Mesodermal cell (in vitro differentiated cells): ENCODE measurements around the gene PYM1.
A peak's percentile ranks its signal among the peaks of the same experiment; 100 is the strongest.

ENCODE experiments used
- H3K27ac ChIP-seq: 2 replicates; pipeline ENCODE4 v1.7.0; 2013; ENCODE audit warnings: mild to moderate bottlenecking, low read depth, low read length, moderate library complexity; ENCODE audit not compliant: severe bottlenecking
- H3K36me3 ChIP-seq: 2 replicates; pipeline ENCODE4 v1.7.1; 2013; ENCODE audit warnings: mild to moderate bottlenecking, low read length, moderate library complexity; ENCODE audit not compliant: control insufficient read depth, insufficient read depth
- H3K4me1 ChIP-seq: one replicate; pipeline ENCODE4 v1.7.1; 2013; ENCODE audit warnings: mild to moderate bottlenecking, low read length; ENCODE audit not compliant: insufficient read depth, control insufficient read depth, poor library complexity, severe bottlenecking
- H3K4me3 ChIP-seq: 2 replicates; pipeline ENCODE4 v1.7.0; 2013; ENCODE audit warnings: low read length, control low read depth, mild to moderate bottlenecking; ENCODE audit not compliant: insufficient read depth, poor library complexity, severe bottlenecking; ENCODE audit errors: extremely low read depth
- H3K9me3 ChIP-seq: 2 replicates; pipeline ENCODE4 v1.7.1; 2013; ENCODE audit warnings: mild to moderate bottlenecking, low read length, moderate library complexity; ENCODE audit not compliant: control insufficient read depth
- WGBS, 2 experiments: methylation state at CpG; one replicate each; pipeline ENCODE4 v1.1.5; 2013; ENCODE audit warnings: missing lambda C conversion rate in 2 of 2; ENCODE audit not compliant: insufficient coverage in 2 of 2; 5-methylcytosine and 5-hydroxymethylcytosine counted together

PYM1 gene

DNA sequence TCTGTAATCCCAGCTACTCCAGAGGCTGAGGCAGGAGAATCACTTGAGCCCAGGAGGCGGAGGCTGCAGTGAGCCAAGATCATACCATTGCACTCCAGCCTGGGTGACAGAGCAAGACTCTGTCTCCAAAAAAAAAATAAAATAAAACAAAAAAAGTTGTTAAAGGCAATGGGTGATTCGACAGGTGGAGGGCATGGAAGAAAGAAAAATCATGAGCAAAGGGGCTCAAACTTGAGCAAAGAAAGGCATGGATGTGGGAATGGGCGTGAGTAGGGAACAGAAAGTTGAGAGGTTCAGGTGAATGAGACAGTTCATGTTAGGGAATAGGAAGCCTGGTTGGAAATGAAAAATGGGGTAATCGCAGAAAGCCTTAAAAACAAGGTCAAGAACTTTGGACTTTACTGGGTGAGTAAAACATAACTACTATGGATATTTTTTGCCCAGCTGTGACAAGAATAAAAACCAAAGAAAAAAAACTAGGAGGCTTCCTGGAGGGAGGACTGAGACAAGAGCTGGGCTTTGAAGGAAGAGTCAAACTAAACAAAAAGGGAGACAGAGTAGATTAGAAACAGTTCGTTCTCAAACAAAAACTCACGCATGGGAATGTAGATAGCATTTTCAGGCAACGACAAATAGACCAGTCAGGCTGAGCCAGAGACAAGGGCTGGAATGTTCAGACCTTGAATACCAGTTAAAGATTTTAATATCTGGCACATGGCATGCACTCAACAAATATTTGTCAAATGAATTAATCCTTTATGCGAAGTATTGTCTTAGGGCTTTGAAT, 18.8 kb downstream of the PYM1 start:
- Histone ChIP-seq H3K36me3 (peaks cover 39% of the 10 kb centered on the region), H3K4me1 (peaks cover 12% of the 10 kb centered on the region), H3K27ac (peak overlapping the region; percentile 76), H3K4me3 (no peak overlapping the region), H3K9me3 (no peaks in the 10 kb centered on the region)
- 85 to 89% methylated on average over 6 of the region's 8 CpGs for WGBS, 2 experiments

DNA sequence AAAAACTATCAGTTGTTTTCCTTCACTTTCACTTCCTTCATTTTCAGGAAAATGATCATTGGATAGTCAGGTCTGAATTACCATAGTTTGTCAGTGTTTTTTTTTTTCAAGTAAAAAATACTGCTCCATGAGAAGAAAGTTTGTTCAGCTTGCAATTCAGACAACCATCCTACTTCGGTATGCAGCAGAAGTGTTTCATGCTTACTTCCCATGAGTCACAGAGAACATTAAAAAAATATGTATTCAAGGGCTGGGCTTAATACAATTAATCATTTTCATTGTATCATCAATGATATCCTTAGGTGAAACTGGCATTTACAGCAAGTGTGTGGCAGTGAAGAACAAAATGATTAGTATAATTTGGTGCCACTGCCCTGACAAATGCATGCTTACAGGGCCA, 21.6 kb downstream of the PYM1 start:
- H3K36me3 ChIP-seq = peaks cover 43% of the 10 kb centered on the region
- peaks cover 12% of the 10 kb centered on the region for H3K4me1 ChIP-seq
- H3K27ac ChIP-seq = no peak overlapping the region
- no peak overlapping the region for H3K4me3 ChIP-seq
- WGBS, 2 experiments = no CpG with 5 or more reads among the region's 1 CpG
- no peaks in the 10 kb centered on the region for H3K9me3 ChIP-seq

DNA sequence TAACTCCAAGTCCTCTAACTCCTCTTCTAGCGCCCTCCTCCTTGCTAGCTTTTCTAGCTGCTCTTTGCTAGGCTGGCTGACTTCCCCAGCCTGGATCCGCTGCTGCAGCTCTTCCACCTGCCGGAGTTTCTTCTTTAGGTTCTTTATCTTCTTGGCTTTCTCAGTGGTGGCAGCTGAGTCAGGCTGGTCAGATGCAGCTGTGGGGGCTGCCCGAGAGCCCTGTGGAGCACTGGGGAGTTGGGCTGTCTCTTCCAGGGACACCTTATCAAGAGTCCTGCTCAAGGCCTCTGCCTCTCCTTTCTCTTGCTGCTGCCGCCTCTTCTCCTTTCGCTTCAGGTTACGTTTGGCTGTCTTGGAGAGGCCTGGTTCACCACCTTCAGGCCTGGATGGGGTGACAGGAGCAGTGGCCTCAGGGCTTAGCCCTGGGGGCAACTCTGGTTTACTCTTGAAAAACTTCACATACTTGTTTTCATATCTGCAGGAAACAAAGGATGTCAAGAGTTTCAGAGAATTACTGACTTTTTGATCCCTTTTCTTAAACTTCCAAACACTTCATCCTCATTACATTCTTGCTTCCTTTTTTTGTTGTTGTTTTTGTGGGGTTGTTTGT, 25.7 kb downstream of the PYM1 start:
- Histone ChIP-seq H3K27ac (no peak overlapping the region), H3K9me3 (no peaks in the 10 kb centered on the region), H3K4me3 (no peak overlapping the region), H3K36me3 (peaks cover 57% of the 10 kb centered on the region), H3K4me1 (no peaks in the 10 kb centered on the region)
- 94 to 100% methylated on average over 5 to 7 of the region's 7 CpGs for whole genome bisulfite sequencing, 2 experiments

DNA sequence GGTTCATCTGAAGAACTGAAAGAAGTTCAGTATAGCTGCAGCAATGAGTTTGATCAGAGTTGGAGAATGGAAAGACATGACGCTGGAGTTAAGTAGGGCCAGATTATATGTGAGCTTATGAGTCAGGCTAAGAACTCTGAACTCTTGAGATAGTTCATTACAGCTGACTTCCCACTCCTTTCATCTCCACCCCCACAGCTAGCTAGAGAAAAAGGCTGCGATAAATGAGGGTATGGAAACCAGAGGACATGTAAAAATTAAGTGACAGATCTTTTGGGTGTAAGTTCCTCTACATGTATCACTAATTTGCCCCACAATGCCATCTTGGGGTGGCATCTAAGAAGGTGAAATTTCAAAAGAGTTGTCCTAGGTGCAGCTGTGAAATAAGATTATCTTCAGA, 28.6 kb downstream of the PYM1 start:
- no peaks in the 10 kb centered on the region for H3K4me1 ChIP-seq
- H3K4me3 ChIP-seq = no peak overlapping the region
- H3K27ac ChIP-seq = no peak overlapping the region
- 88% methylated on average over 1 of the region's 2 CpGs; no CpG with 5 or more reads in 1 of the 2 experiments for WGBS, 2 experiments
- H3K9me3 ChIP-seq = no peaks in the 10 kb centered on the region
- H3K36me3 ChIP-seq = peaks cover 48% of the 10 kb centered on the region

DNA sequence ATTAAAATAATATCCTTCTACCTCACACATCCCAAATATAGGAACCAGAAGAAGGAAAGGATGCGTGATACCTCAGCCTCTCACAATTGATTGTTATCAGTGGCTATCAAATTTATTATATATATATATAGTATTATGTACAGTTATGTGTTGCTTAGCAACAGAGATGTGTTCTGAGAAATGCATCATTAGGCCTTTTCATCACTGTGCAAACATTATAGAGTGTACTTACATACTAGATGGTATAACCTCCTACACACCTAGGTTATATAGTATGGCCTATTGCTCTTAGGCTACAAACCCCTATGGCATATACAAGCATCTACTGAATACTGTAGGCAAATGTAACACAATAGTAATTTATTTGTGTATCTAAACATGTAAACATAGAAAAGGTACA, 34.0 kb downstream of the PYM1 start:
- Histone ChIP-seq H3K4me1 (no peaks in the 10 kb centered on the region), H3K4me3 (no peak overlapping the region), H3K36me3 (peaks cover 4% of the 10 kb centered on the region), H3K9me3 (no peaks in the 10 kb centered on the region), H3K27ac (no peak overlapping the region)
- no CpG with 5 or more reads among the region's 1 CpG for WGBS, 2 experiments

DNA sequence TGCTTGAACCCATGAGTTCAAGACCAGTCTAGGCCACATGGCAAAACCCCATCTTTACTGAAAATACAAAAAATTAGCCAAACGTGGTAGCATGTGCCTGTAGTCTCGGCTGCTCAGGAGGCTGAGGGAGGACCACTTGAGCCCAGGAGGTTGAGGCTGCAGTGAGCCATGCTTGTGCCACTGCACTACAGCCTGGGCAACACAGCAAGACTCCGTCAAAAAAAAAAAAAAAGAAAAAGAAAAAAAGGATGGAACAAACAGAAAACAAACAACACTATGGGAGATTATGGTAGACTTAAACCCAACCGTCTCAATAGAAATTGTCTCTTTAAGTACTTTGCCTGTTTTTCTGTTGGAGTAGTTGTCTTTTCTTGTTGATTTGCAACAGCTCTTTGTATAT, 36.4 kb downstream of the PYM1 start:
- Histone ChIP-seq H3K4me1 (no peaks in the 10 kb centered on the region), H3K9me3 (no peaks in the 10 kb centered on the region), H3K4me3 (no peak overlapping the region), H3K36me3 (no peaks in the 10 kb centered on the region), H3K27ac (no peak overlapping the region)
- 78 to 100% methylated on average over 2 to 3 of the region's 4 CpGs for WGBS, 2 experiments

DNA sequence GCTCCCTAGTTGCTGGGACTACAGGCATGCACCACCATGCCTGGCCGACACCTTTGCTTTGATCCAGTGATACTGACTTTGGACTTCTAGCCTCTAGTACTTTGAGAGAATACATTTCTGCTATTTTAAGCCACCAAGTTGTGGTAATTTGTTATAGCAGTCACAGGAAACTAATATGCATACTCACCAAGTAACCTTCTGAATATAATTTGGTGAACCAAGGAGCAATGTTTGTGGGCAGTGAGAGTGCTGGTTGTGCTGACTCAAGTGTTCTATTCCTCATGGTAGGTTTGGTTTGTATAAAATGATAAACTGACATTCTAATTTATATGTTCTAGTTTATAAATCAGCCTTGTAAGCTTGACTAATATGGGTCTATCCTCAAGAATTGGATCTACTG, 42.6 kb downstream of the PYM1 start:
- Histone ChIP-seq H3K4me3 (no peak overlapping the region), H3K4me1 (no peaks in the 10 kb centered on the region), H3K36me3 (no peaks in the 10 kb centered on the region), H3K27ac (no peak overlapping the region), H3K9me3 (no peaks in the 10 kb centered on the region)
- WGBS, 2 experiments = no CpG with 5 or more reads among the region's 1 CpG

DNA sequence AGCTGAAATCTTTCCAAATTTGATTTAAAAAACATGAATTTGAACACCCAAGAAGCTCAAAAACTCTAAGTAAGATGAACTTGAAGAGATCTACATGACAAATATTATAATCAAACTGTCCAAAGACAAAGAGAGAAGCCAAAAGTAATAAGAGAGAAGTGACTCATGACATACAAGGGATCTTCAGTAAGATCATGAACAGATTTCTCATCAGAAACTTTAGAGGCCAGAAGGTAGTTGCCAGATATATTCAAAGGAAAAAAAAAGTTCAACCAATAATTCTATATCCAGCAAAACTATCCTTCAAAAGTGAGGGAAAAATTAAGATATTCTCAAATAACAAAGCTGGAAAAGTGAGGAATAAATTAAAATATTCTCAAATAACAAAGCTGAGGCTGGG, 49.9 kb downstream of the PYM1 start:
- H3K27ac ChIP-seq = no peak overlapping the region
- no peaks in the 10 kb centered on the region for H3K4me1 ChIP-seq
- peaks cover 12% of the 10 kb centered on the region for H3K9me3 ChIP-seq
- no peaks in the 10 kb centered on the region for H3K36me3 ChIP-seq
- H3K4me3 ChIP-seq = no peak overlapping the region

DNA sequence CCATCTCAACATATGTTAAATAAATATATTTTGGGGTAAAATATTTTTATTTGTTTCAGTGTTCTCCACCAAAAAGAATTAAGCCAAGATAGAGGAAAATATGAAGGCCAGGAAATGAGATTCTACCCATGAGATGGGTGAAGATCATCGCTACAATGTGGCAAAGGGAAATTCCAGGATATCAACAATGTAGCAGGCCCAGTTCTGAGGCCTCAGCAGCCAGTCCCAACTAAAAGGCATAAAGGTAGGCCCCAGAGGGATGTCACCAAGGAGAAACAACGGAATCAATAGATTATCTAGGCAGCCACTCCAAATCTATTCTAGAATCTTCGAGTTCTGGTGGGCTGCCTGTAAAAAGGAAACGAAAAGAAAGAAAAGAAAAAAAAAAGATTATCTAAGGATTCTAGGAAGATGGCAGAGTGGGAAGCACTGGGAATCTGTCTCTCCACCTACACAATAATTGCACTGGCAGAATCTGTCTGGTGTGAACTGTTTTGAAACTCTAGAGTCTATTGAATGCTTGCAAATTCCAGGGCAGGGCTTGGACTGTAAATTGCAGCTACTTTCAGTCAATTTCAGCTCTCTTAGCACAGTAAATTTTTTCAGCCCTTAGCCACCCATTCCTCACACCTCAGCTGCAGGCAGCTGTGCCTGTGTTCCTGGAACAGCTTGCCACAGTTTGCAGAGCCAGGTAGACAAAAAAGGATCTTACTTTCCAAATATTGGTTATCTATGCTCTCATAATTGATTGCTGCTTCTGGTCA, 51.8 kb downstream of the PYM1 start:
- H3K27ac ChIP-seq = no peak overlapping the region
- no peak overlapping the region for H3K4me3 ChIP-seq
- H3K9me3 ChIP-seq = peaks cover 12% of the 10 kb centered on the region
- H3K36me3 ChIP-seq = no peaks in the 10 kb centered on the region
- 100% methylated on average over 1 of the region's 4 CpGs; no CpG with 5 or more reads in 1 of the 2 experiments for WGBS, 2 experiments
- no peaks in the 10 kb centered on the region for H3K4me1 ChIP-seq

DNA sequence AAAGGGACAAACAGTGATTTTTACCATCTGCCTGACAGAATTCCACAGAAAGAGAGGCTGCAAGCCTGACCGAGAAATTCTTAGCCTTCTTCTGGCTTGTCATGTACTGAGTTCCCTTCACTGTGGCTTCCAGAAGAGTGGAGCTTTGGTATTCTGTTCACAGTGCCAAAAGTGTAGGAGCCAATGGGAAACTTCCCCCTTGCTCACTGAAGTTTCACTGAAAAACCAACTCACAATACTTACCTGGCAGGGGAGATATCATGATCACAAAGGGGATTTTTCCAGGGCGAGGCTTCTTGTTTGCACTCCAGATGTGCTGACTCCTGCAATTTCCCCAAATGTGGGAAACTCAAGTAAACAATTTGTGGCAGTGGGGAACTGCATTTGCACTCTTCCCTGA, 53.3 kb downstream of the PYM1 start:
- peaks cover 12% of the 10 kb centered on the region for H3K9me3 ChIP-seq
- H3K27ac ChIP-seq = no peak overlapping the region
- 89% methylated on average over 1 of the region's 2 CpGs; no CpG with 5 or more reads in 1 of the 2 experiments for WGBS, 2 experiments
- H3K36me3 ChIP-seq = no peaks in the 10 kb centered on the region
- H3K4me3 ChIP-seq = no peak overlapping the region
- no peaks in the 10 kb centered on the region for H3K4me1 ChIP-seq
